Muscle of leg (tissue), 11 donors: Measurements from ENCODE around the gene PTPRK. TPM values are rescaled to one million over a fixed set of nuclear protein-coding genes. Genes with fewer than 3 reads are reported as not detected.

Experiments
- DNase-seq: peaks from one replicate; pipeline ENCODE4 v3.0.0; 2013
- H3K27ac ChIP-seq: one replicate; pipeline ENCODE4 v1.5.1; 2013; ENCODE audit warnings: mild to moderate bottlenecking, low read length, control low read depth
- H3K27me3 ChIP-seq: one replicate; pipeline ENCODE4 v1.6.1; 2013; ENCODE audit warnings: low read length; ENCODE audit not compliant: control insufficient read depth, insufficient read depth
- H3K36me3 ChIP-seq: one replicate; pipeline ENCODE4 v1.6.1; 2013; ENCODE audit warnings: low read length; ENCODE audit not compliant: control insufficient read depth, insufficient read depth
- H3K4me1 ChIP-seq: one replicate; pipeline ENCODE4 v1.6.1; 2013; ENCODE audit warnings: low read length; ENCODE audit not compliant: control insufficient read depth, insufficient read depth
- H3K4me3 ChIP-seq: one replicate; pipeline ENCODE4 v1.5.1; 2013; ENCODE audit warnings: low read length, control low read depth
- H3K9me3 ChIP-seq: replicated peaks from 2 replicates; pipeline ENCODE4 v1.6.1; 2013; ENCODE audit warnings: low read depth, low read length; ENCODE audit not compliant: control insufficient read depth
- WGBS: methylation state at CpG from one replicate; pipeline ENCODE4 v1.1.5; 2013; ENCODE audit warnings: missing lambda C conversion rate; ENCODE audit not compliant: insufficient coverage; 5-methylcytosine and 5-hydroxymethylcytosine counted together
- polyA plus RNA-seq, 8 donors: library from polyadenylated mRNA; unstranded; fragments of 120-200 nt; gene quantifications; one replicate each; pipeline versions ENCODE4 v1.2.1 to v1.2.3, GENCODE V29; 2013; ENCODE audit warnings: inconsistent platforms in 1 of 8, low replicate concordance in 1 of 8; ENCODE audit not compliant: insufficient read length in 8 of 8, insufficient read depth in 1 of 8
- total RNA-seq: library from RNA; stranded (reverse); fragments of 120-200 nt; gene quantifications from one replicate; pipeline ENCODE4 v1.2.4, GENCODE V29; 2013

PTPRK gene
- total and polyA plus RNA-seq, 9 donors = 14.4 to 21.8 (median 18.2) TPM

DNA sequence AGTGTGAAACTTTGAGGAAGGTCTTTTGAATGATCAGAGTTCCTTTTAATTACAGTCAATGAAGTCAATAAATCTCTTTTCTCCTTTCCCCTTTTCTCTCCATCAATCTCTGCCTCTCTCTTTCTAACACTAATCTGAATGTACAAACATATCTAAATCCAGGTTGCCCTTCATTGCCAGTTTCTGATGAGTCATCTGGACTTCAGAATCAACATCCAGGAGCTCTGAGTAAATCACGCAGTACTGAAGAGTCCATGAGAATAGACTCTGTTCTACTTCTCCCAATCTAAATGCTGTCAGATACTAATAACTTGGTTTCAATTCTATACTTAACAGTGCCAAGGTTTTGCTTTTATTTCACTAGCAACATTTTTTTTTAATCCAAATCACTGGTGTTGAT, 380.9 kb downstream of the PTPRK start:
- H3K9me3 ChIP-seq = no peaks in the 10 kb centered on the region

DNA sequence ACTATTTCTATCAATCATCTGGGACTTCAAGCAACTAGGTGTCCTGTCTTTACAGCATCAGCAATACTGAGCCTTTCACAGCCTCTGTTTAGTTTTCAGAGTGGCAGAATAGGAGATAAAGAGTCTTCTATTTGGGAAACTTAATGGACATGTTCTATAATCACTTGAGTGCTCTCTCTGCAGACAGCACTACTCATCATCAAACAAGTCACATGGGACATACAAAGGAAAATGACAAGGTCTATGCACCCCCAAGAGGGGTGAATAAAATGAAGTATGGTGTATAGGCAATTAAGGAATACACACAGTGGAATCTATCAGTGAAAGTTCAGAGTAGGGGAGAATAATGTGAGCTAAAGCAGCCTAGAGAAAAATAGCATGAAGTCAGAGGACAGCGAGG, 381.7 kb downstream of the PTPRK start:
- H3K4me3 ChIP-seq = no peak overlapping the region
- 88% methylated on average over 1 of the region's 1 CpG for WGBS
- H3K27ac ChIP-seq = no peak overlapping the region

More for the DNA sequence above, 380.9 kb downstream of the PTPRK start:
- 100% methylated on average over 1 of the region's 1 CpG for WGBS
- no peak overlapping the region for H3K27ac ChIP-seq
- no peaks in the 10 kb centered on the region for H3K36me3 ChIP-seq
- H3K4me3 ChIP-seq = no peak overlapping the region
- no peaks in the 10 kb centered on the region for H3K27me3 ChIP-seq
- no peaks in the 10 kb centered on the region for H3K4me1 ChIP-seq
- no peak for DNase-seq

DNA sequence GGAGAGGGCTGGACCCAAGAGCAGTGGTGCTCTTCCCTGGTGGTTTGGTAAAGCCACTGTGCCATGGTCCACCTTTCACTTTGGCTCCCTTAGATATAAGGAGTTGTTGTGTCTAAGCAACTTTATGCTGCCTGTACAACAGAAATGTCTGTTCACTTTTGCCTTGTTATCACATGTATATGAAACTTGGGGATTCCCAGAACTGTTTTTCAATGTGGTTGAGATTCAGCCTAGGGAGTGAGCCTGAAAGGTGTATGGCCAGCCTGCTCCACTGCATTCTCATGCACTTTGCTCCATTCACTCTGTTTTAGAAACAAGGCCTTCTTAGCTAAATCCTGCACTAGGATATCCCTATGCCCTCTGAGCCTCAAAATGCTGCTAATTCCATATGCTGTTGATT, 385.1 kb downstream of the PTPRK start:
- Histone ChIP-seq H3K4me1 (no peaks in the 10 kb centered on the region), H3K36me3 (no peaks in the 10 kb centered on the region), H3K4me3 (no peak overlapping the region), H3K27me3 (no peaks in the 10 kb centered on the region), H3K27ac (no peak overlapping the region), H3K9me3 (no peaks in the 10 kb centered on the region)
- no peak for DNase-seq

More for the DNA sequence above, 381.7 kb downstream of the PTPRK start:
- no peak for DNase-seq
- H3K27me3 ChIP-seq = no peaks in the 10 kb centered on the region
- no peaks in the 10 kb centered on the region for H3K9me3 ChIP-seq
- H3K36me3 ChIP-seq = no peaks in the 10 kb centered on the region
- H3K4me1 ChIP-seq = no peaks in the 10 kb centered on the region

DNA sequence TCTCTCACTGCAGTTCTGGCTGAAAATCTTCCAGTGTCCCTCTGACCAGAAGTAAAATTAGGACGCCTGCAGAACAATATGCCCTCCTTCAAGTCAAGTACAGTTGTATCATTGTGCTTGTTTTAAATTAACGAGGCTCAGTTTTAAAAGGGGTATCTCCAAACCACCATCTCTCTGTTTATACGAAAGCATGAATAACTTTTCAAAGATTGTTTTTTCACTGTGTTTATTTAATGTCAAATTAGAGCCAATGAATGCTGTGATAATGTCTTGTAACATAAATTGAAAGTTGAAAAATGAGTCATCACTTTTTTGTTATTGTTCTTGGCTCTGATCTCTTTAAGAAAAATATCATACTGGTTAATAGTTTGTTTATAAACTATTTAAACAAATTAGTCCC, 388.8 kb downstream of the PTPRK start:
- DNase-seq = no peak
- Histone ChIP-seq H3K9me3 (no peaks in the 10 kb centered on the region), H3K36me3 (no peaks in the 10 kb centered on the region), H3K27me3 (no peaks in the 10 kb centered on the region), H3K27ac (no peak overlapping the region), H3K4me1 (no peaks in the 10 kb centered on the region), H3K4me3 (no peak overlapping the region)
- no CpG with 5 or more reads among the region's 3 CpGs for WGBS

DNA sequence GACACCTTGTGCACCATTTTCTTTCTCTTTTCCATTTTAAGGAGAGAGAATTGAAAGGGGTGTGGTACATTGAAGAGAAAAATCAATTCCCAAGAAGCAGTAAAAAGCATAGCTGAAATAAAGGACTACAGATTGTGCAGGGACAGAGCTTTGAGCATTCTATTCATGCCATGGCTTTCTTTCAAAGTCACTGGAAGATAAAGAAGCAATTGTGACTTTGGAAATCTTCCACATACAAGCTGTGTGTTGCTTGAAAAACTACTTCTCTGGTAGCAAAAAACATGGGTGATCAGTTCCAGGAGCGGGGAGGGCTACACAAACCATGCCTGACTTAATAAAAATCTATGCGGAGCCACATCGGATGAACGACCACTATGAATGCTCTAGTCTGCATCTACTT, 389.4 kb downstream of the PTPRK start:
- WGBS = 100% methylated on average over 1 of the region's 4 CpGs
- Histone ChIP-seq H3K27me3 (no peaks in the 10 kb centered on the region), H3K9me3 (no peaks in the 10 kb centered on the region), H3K4me1 (no peaks in the 10 kb centered on the region), H3K36me3 (no peaks in the 10 kb centered on the region), H3K27ac (no peak overlapping the region), H3K4me3 (no peak overlapping the region)
- DNase-seq = no peak

DNA sequence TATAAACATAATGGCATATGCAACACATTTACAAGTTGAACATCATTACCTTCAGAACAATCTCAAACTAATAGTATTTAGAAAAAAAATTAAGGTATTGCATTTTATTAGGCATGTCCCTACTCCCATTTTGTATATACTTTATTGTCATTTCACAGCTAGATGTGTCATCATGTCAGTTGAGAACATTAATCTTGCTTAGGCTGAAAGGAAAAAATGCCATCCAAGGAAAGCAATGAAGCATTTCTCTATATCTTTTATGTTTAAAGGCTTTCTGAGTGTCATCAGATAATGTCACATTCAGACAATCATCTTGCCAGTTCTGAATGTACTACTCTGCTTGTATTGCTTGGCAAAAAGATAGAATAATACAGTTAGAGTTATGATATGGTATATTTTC, 390.7 kb downstream of the PTPRK start:
- no peaks in the 10 kb centered on the region for H3K9me3 ChIP-seq
- no peak for DNase-seq

DNA sequence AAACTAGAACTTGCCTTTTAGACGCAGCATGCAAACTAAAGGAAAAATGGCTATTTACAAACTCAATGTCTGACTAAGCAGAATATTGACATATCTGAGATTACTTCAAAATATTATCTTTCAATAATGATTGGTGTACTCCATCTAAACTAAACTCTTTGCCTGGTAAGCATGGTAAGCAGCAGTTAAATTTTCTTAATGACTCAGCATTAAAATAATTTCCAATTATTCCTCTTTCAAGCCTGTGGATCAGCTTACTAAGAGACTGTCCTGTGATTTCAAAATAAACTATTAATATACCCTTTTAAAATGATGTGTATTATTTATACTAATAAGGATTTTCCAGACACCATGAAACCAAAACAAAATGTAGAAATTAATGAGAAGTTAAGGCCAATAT, 392.7 kb downstream of the PTPRK start:
- Histone ChIP-seq H3K27ac (no peak overlapping the region), H3K9me3 (no peaks in the 10 kb centered on the region)

More for the DNA sequence above, 390.7 kb downstream of the PTPRK start:
- Histone ChIP-seq H3K4me1 (no peaks in the 10 kb centered on the region), H3K36me3 (no peaks in the 10 kb centered on the region), H3K27me3 (no peaks in the 10 kb centered on the region), H3K4me3 (no peak overlapping the region), H3K27ac (no peak overlapping the region)

DNA sequence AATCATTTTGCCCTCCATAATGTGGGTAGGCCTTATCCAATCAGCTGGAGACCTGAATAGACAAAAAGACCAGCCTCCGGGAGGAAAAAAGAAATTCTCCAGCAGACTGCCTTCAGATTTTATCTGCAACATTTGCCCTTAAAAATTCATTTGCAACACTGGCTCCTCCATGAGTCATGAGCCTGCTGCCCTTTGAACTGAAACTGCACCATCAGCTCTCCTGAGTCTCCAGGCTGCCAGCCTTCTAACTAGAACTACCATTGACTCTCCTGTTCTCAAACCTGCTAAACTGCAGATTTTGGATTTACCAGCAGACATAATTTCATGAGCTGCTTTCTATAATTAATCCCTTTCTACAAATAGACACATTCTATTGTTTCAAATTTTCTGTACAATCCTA, 395.7 kb downstream of the PTPRK start:
- Histone ChIP-seq H3K27ac (no peak overlapping the region), H3K4me3 (no peak overlapping the region), H3K36me3 (no peaks in the 10 kb centered on the region), H3K27me3 (no peaks in the 10 kb centered on the region), H3K4me1 (no peaks in the 10 kb centered on the region), H3K9me3 (no peaks in the 10 kb centered on the region)
- DNase-seq = no peak
- WGBS = 100% methylated on average over 1 of the region's 1 CpG

More for the DNA sequence above, 392.7 kb downstream of the PTPRK start:
- no peak for DNase-seq
- WGBS = no CpG with 5 or more reads among the region's 1 CpG
- Histone ChIP-seq H3K36me3 (no peaks in the 10 kb centered on the region), H3K4me1 (no peaks in the 10 kb centered on the region), H3K27me3 (no peaks in the 10 kb centered on the region), H3K4me3 (no peak overlapping the region)

DNA sequence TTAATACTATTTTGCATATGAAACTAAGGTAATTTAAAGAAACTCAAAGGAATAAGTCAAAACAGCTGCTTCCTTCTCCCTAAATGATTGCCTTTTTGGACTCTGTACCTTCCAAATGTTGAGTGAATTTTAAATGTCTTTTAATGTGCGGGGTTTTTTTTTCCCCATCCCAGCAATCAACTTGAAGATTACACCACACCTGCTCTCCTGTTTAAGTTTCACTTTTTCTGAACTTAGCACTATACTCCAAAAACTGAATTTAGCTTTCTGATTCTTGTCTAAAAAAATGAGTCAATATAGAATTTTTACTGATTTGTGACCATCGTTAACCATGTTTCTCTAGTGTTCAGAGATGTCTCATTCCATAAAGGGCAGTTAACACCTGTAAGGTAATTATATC, 398.8 kb downstream of the PTPRK start:
- Histone ChIP-seq H3K4me1 (no peaks in the 10 kb centered on the region), H3K4me3 (no peak overlapping the region), H3K36me3 (no peaks in the 10 kb centered on the region), H3K27me3 (no peaks in the 10 kb centered on the region), H3K27ac (no peak overlapping the region), H3K9me3 (no peaks in the 10 kb centered on the region)
- DNase-seq = no peak
- no CpG with 5 or more reads among the region's 2 CpGs for WGBS

DNA sequence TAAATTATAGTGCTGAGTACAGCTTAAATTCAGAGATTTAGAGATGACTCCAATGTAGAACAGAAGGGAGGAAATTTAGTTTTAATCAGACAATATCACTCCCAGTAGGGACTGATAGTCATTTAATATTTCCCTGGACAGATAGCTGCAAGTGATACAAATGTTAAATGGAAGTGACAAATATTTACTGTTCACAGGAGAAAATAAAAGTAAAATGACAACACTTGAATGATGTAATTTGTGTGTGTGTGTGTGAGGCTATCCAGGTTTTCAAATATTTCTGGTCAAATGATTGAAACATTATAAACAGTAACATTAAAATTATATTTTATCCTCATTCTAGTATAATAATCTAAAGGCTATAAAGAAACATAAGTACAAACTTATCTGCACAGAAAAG, 399.2 kb downstream of the PTPRK start:
- H3K4me3 ChIP-seq = no peak overlapping the region

DNA sequence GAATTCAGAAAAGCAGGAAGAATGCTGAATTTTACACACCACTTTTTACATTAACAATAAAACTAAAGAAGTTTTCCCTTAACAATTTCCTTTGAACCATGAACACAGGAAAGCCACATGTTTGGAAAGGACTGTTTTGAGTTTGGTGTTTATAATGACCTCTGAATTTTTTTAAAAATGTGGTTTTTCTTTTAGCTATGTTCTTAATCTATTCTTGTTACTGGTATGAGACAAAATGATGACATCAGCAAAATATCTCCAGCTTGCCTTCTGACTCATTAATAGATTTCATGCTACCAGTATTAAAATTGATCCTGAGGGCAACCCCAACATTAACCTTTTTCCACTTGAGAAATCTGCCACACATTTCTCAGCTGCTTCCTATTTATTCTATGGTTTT, 402.0 kb downstream of the PTPRK start:
- H3K4me3 ChIP-seq = no peak overlapping the region
- DNase-seq = no peak
- H3K27ac ChIP-seq = no peak overlapping the region

More for the DNA sequence above, 399.2 kb downstream of the PTPRK start:
- Histone ChIP-seq H3K36me3 (no peaks in the 10 kb centered on the region), H3K4me1 (no peaks in the 10 kb centered on the region), H3K27ac (no peak overlapping the region), H3K27me3 (no peaks in the 10 kb centered on the region), H3K9me3 (no peaks in the 10 kb centered on the region)
- no peak for DNase-seq

More for the DNA sequence above, 402.0 kb downstream of the PTPRK start:
- no peaks in the 10 kb centered on the region for H3K36me3 ChIP-seq
- H3K27me3 ChIP-seq = no peaks in the 10 kb centered on the region
- H3K9me3 ChIP-seq = no peaks in the 10 kb centered on the region
- H3K4me1 ChIP-seq = no peaks in the 10 kb centered on the region
